GM18508 (cell line): Measurements from ENCODE around the gene FAM3A.
"Not testable (repeated sequence)": the region's sequence is repeated elsewhere in the genome, so short reads cannot be mapped to it uniquely, and the experiment has no call there.

Experiments
- ATAC-seq: cut with Tn5 transposase; IDR thresholded peaks from one replicate; pipeline ENCODE4 v1.9.1; 2021; ENCODE audit warnings: moderate number of reproducible peaks; ENCODE audit not compliant: insufficient read depth, unreplicated experiment

FAM3A gene

GRCh38 chrX:154515966-154516655, at the start of gene FAM3A:
Gene FAM3A (minus strand): TSS chrX:154516232. CDS start chrX:154515772, 460 bp downstream.
- peak; percentile 51 for ATAC-seq

GRCh38 chrX:154562295-154562694, 46.3 kb upstream of the FAM3A start:
- ATAC-seq: not testable (repeated sequence)

DNA sequence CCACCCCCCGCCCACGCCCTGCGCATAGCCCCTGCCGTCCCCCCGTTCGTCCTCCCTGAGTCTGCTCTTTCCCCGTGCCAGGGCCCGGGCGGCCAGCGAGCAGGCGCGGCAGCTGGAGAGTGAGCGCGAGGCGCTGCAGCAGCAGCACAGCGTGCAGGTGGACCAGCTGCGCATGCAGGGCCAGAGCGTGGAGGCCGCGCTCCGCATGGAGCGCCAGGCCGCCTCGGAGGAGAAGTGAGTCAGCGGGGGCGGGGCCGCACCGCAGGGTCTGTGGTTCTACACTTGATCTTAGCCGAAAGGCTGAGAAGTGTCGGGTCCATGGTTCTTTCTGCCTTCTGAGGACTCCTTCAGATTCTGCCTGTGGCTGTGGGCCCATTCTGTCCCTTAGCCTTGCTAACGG, 44.3 kb upstream of the FAM3A start:
- ATAC-seq: not testable (repeated sequence)

DNA sequence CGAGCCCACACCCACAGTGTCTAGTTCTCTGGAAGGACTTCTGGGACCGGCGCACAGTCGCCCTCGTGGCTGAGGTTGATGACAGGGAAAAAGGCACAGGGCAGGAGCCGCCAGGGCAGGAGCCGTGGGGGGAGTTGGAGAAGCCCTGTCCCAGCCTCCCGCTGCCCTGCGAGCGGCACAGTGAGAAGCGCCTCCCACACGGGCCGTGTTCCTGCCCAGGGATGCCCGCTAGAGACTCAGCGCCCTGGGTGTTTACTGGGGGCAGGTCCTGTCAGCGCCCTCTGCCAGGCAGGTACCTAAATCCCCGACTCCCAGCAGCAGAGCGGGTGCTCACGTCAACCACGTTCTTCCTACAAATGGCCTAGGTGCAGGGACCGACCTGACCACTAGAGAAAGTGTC, 42.9 kb upstream of the FAM3A start:
- not testable (repeated sequence) for ATAC-seq

GRCh38 chrX:154558060-154558690, 42.1 kb upstream of the FAM3A start:
- not testable (repeated sequence) for ATAC-seq

- ATAC-seq: not testable (repeated sequence)
Observed at GRCh38 chrX:154552112-154552806, 36.2 kb upstream of the FAM3A start.

DNA sequence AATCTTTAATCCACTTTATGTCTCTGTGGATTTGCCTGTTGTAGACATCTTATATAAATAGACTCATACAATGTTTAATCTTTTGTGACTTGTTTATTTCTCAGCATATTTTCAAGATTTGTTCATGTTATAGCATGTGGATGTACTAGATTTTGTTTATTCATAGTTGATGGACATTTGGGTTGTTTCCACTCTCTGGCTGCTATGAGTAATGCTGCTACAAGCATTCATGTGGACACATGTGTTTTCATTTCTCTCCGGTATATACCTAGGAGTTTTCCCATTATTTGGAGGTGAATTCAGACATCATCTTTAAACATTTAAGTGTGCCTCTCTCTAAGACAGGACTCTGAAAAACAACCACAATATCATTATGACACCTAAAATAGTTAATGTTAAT, 33.7 kb upstream of the FAM3A start:
- ATAC-seq: no peak

- no peak for ATAC-seq
Observed at GRCh38 chrX:154548028-154548316, 31.9 kb upstream of the FAM3A start.

GRCh38 chrX:154547245-154548027, 31.4 kb upstream of the FAM3A start, which contains the start of gene IKBKG:
Gene IKBKG (plus strand): TSS chrX:154547620. CDS start chrX:154552003, 4,383 bp downstream.
- peak; percentile 57 for ATAC-seq

DNA sequence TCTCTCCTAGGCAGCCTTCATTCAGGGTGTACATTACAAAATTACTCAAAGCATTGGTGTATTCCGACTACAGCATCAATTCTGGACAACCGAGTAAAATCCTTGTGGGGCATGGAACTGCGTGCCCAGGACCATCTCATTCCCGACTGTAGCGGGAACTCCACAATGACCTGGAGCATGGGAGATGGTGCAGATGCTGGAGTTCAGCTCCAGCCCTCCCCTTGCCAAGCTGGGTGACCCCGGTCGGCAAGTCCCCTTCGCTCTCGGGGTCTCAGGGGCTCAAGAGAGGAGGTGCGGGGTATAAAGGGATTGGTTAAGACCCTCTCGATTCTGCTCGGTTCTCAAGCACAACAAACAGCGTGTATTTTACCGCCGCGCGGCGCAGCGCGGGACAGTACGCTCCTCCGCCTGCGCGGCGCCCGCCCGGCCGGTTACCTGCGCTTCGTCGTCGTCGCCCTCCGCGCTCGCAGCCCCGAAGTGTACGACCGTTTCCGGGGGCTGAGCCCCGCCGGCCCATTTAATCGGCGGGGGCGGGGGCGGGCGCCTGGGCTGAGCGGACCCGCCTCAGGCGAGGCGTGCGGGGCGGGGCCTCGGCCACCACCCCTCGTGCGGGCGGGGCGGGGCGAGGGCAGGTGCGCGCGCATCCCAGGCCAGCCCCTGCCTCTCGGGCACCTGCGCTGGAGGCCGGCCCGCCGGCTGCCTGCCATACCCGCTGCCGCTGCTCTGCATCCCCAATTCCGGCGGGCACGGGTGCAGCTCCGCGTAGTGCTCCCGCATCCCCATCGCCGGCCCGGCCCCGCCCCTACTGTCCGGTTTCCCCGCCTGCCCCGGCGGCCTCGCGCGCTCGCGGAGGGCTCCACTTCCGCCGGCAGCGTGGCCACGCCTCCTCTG, 30.6 kb upstream of the FAM3A start, which contains the start of gene G6PD:
Gene G6PD, minus strand, starts transcription at position 493 of the 891 bp plus-strand sequence. CDS start 691 bp downstream, outside the sequence.
- ATAC-seq: peak; percentile 24

- no peak for ATAC-seq
Observed at GRCh38 chrX:154545673-154546274, 29.7 kb upstream of the FAM3A start.

DNA sequence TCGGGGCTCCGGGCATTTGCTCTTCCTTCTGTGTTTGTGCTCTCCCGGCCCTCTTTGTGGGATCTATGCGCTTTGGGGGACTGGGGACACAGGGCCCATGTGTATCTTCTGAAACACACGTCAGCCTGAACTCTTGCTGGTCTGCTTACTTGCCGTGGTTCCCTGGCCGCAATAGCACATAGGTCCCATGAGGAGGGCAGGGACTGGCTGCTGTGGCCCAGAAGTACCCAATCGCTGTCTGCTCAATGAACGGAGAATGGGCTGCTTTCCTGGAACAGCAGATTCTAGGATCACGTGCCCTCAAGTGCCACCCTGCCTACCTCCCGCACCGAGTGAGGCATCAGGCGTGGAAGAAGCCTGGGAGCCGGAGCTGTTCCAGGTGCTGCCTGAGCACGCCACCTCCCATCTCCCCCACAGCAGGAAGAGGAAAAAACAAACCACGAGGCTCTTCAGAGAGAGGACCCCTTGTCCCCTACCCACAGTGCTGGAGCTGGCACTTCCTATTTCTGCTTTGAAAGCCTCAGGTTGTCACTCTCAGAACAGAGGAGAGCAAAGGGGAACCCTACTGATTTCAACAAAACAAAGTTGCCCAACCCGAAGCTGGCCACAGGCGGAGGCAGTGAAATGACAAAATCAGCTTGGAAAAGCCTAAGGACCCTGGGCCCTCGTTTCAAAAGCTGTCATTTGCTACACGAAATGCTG, 26.8 kb upstream of the FAM3A start:
- no peak for ATAC-seq

DNA sequence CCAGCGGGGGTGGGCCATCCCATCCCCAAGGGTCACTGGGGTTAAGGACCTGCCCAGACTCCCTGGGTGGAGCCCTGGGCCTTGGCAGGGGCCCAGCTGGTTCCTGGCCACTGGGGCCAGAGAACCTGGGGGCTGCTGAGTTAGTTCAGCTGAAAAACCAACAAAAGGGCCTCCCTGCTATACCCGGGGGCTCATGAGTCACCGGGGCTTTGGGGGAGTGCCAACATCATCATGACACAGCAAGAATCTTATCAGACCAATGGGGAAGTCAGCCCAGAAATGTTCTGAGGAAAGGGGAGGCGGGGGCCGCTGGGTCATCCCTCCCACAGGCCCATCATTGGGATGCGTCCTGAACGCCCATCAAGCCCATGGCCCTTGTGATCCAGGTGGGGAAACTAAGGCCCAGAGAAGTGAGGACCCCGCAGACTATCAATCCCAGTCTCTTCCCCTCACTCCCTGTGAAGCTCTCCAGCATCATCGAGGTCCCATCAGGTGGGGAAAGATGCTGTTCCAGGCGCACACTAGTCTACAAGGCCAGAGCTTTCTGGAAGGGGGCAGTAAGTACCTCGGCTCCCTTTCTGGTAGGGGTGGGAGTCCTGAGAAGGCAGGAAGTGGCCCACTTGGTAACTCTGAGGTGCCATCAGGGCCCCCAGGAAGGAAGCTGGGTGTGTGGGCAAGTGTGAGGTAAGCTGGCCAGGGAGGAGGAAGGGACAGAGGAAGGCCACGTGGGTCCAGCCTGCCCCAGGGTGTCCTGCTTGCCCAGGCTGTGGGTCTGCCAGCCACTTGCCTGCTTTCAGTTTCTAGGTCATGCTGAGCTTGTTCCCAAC, 26.1 kb upstream of the FAM3A start:
- ATAC-seq: no peak

DNA sequence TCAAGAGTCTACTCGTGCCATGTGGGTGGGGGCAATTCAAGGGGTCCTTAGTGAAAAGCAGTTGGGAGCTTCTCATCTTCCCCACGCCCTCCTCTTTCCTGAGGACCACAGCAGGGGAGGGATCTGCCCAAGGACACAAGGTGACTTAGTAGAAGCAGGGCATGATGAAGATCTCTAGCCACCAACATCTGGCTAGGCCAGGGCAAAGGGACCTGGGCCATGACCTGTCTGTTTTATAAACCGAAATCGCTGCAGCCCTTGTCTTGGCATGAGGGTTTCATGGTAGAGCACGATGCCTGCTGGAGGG, 25.5 kb upstream of the FAM3A start:
- no peak for ATAC-seq

GRCh38 chrX:154540897-154541535, 25.0 kb upstream of the FAM3A start:
- ATAC-seq: no peak

- not testable (repeated sequence) for ATAC-seq
Observed at GRCh38 chrX:154540365-154540764, 24.3 kb upstream of the FAM3A start.

DNA sequence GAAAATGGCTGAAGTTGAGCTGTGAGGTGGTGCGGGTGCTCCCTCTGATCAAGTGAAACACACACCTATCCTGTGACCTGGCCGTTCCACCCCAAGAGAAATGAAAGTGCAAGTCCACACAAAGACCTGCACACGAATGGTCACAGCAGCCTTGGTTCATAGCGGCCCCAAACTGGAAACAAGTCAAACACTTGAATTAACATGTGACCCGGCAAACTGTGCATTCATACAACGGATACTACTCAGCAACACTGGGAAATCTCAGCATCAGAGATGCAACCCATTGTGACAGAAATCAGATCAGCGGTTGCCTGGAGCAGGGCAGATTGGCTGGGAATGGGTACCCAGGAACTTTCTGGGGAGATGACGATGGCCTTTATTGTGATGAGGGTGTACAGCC, 23.0 kb upstream of the FAM3A start:
- no peak for ATAC-seq
